AG10803 (cell line): ENCODE measurements around the gene FBXO45.
"Not testable (repeated sequence)": the region's sequence is repeated elsewhere in the genome, so short reads cannot be mapped to it uniquely, and the experiment has no call there.

Experiments
- DNase-seq: peaks from one replicate; pipeline ENCODE4 v3.0.0; 2010; ENCODE audit warnings: low read depth
- H3K4me3 ChIP-seq: 2 replicates; pipeline ENCODE4 v1.5.1; 2011; ENCODE audit warnings: mild to moderate bottlenecking, low read length, control low read depth
- TF ChIP-seq, protein P1 (sequence below): conservative IDR thresholded peaks from 2 replicates; pipeline ENCODE4 v1.5.1; 2011; ENCODE audit warnings: mild to moderate bottlenecking, low read length, control low read depth, inconsistent platforms

The FBXO45 gene

DNA sequence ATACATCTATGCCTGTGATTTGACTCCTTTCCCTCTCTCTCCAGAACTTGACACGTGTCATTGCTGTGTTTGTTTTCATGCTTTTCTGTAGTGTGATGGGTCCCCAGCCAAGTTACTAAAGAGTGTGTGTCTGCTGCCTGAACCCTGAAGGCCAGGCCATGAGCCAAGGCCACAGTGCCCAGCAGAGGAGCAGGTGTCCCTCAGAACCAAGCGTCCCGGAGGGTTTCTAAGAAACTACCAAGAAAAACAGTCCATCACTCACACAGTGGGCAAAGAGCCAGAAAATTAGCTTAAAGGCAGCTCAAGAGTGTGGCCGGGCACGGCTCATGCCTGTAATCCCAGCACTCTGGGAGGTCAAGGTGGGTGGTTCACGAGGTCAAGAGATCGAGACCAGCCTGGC, 35.2 kb downstream of the FBXO45 start:
- no peak overlapping the region for H3K4me3 ChIP-seq
- DNase-seq: no peak
- TF ChIP-seq, protein P1, sequence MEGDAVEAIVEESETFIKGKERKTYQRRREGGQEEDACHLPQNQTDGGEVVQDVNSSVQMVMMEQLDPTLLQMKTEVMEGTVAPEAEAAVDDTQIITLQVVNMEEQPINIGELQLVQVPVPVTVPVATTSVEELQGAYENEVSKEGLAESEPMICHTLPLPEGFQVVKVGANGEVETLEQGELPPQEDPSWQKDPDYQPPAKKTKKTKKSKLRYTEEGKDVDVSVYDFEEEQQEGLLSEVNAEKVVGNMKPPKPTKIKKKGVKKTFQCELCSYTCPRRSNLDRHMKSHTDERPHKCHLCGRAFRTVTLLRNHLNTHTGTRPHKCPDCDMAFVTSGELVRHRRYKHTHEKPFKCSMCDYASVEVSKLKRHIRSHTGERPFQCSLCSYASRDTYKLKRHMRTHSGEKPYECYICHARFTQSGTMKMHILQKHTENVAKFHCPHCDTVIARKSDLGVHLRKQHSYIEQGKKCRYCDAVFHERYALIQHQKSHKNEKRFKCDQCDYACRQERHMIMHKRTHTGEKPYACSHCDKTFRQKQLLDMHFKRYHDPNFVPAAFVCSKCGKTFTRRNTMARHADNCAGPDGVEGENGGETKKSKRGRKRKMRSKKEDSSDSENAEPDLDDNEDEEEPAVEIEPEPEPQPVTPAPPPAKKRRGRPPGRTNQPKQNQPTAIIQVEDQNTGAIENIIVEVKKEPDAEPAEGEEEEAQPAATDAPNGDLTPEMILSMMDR: no peak

DNA sequence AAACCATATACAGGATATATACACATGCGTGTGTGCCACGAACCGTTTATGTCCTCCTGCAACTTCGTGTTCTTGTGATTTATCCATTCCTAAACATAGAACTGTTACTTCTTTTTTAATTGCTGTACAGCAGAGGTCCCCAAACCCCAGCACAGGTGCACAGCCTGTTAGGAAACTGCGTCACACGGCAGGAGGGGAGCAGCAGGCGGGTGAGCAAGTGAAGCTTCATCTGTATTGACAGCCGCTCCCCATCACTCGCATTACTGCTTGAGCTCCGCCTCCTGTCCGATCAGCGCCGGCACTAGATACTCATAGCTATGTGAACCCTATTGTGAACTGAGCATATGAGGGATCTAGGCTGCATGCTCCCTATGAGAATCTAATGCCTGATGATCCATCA, 36.1 kb downstream of the FBXO45 start:
- H3K4me3 ChIP-seq: no peak overlapping the region
- DNase-seq: no peak
- TF ChIP-seq, protein P1: no peak

DNA sequence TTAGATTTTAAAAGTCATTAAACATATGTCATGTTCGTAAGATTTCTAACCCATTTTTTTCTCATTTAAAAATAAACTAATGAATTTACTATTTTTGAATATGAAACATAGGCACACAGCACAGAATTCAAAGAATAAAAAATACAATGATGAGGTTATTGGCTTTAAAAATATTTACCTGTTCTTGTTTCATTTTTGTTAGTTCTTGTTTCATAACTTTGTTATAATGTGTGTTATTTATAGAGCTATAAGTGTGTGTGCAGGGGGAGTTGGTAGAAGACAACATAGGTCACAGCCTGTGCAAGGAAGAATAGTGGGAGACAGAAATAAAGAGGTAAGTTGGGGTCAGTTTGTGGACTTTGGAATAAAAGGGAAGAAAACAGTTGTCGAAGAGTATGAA, 40.2 kb downstream of the FBXO45 start:
- no peak overlapping the region for H3K4me3 ChIP-seq
- DNase-seq: no peak
- TF ChIP-seq, protein P1: no peak

DNA sequence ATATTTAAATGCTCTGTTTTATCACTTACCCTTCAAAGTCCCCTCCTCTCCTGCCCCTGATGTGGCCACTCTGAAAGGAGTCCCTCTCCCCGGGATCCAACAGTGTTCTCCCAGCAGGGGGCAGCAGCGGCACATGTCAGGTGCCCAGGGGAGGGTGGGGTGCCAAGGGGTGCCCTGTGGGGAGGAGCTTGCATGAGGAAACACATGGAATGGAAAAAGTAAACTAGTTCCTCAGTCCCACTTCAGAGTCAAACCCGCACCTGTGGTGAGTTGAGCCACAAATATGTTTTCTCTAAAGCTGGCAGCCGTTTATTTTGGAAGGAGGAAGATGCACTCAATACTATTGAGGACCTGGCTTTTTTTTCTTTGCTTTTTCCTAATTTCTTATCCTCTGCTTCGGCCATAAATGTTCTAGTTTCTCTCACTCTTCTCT, 40.9 kb downstream of the FBXO45 start:
- TF ChIP-seq, protein P1: peak; percentile 81
- no peak overlapping the region for H3K4me3 ChIP-seq
- DNase-seq: peak; percentile 70

DNA sequence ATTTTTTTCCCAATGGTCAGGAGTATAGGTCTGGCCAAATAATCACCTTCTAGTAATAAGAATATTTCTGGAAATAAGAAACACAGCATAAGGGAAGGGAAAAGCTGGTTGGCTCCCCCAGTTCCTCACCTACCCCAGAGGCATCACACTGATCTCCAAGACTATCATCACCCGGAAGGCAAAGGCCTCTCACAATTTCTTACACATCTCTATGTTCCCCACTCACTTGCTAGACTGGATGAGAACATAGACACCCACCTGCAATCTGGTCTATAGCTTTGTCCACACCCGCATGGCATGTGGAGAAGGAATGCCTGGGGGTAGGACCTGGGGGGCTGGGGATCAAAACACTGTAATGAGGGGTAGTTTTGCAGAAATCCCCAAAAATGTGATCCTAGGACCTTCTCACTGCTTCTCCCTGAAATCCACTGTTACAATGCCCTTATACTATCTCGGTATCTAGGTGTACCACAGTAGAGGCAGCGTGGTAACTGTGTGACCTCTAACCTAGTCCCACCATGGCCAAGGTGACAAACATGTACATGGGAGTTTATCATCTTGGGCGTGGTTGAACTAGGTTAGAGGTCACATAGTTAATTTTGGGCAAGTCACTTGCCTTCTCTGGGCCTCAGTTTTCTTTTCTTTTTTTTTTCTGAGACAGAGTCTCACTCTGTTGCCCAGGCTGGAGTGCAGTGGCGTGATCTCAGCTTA, 41.5 kb downstream of the FBXO45 start:
- H3K4me3 ChIP-seq: no peak overlapping the region
- TF ChIP-seq, protein P1: no peak
- DNase-seq: no peak

DNA sequence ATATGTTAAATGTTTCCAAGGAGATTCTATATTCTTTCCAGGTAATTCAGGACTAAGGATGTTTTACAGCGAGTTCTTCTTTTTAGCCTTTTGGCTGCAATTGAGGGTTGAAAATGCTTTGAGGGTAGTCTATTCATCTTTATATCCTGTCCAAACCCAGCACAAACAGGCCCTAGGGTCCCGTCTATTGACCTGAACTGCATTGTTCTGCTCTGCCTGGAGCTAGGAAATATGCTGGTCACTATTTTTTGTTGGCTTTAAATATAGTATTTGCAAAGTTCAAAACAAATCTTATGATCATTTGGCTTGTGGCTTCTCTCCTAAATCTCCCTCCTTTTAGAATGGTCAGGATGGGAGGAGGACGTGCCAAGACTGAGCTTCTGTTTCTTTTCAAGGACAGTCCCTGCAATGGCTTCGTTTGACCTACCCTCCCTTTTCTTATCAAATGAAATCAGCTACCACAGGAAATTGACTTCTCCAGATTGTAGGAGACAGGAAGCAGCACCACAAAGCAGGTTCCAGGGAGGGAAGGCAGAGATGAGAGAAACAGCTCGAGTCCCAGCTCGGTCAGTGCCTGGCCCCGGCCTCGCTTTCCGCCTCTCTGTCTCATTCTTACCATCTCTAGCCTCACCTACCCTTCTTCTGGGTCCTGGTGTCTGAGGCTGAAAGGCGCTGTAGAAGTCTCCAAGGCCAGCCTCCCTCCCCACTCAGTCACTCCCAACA, 43.5 kb downstream of the FBXO45 start:
- no peak for DNase-seq
- TF ChIP-seq, protein P1: no peak
- H3K4me3 ChIP-seq: no peak overlapping the region

DNA sequence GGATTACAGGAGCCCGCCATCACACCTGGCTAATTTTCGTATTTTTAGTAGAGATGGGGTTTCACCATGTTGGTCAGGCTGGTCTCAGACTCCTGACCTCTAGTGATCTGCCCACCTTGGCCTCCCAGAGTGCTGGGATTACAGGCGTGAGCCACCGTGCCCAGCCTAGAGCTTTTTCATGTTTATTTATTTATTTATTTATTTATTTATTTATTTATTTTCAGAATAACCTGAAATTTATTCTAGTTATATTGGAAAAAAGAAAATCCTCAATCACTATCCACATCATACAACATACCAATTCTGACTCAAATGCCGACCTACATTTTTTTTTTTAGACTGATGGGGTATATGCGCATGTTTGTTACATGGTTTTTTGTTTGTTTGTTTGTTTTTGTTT, 46.8 kb downstream of the FBXO45 start:
- not testable (repeated sequence) for DNase-seq, H3K4me3 ChIP-seq
